Renal cortical epithelial cell (primary cell): ENCODE data around the gene TM9SF2. TPM values are rescaled to one million over a fixed set of nuclear protein-coding genes. Genes with fewer than 3 reads are reported as not detected.

ENCODE experiments used
- total RNA-seq: library from RNA; depleted of rRNA; stranded (reverse); fragments of >200 nt; gene quantifications from 2 replicates; pipeline ENCODE4 v1.2.3, GENCODE V29; 2014

The TM9SF2 gene
- total RNA-seq, 1 donor from 2014 or later: 253 TPM

Other genes starting within 250 kb of the TM9SF2 start
- gene GPR18, start 243.1 kb upstream of the TM9SF2 start, total RNA-seq: not detected in 2 replicates
- not detected in 2 replicates for gene GPR183, start 194.1 kb upstream of the TM9SF2 start, total RNA-seq
- gene CLYBL, start 105.2 kb downstream of the TM9SF2 start, total RNA-seq: 2.8 and 11.0 TPM in 2 replicates